Stomach (tissue), 9 donors: ENCODE data around the gene GLRX. TPM values are rescaled to one million over a fixed set of nuclear protein-coding genes. Genes with fewer than 3 reads are reported as not detected.
A peak's percentile ranks its signal among the peaks of the same experiment; 100 is the strongest.

Experiments used
- DNase-seq, 2 donors: peaks; one replicate each; pipeline versions ENCODE4 v3.0.0 to v3.0.0-alpha.2; 2013 to 2019
- H3K27ac ChIP-seq, 5 donors: fragments of 200-600 bp in 4 of 5; sonication (generic) in 4 of 5; one replicate each; pipeline ENCODE4 v1.5.1; 2013 to 2019; ENCODE audit warnings: mild to moderate bottlenecking in 1 of 5, moderate library complexity in 1 of 5
- H3K27me3 ChIP-seq, 3 donors: fragments of 200-600 bp; sonication (generic); one replicate each; pipeline ENCODE4 v1.5.1; 2017 to 2019; ENCODE audit warnings: mixed run types in 1 of 3
- H3K36me3 ChIP-seq, 4 donors: fragments of 200-600 bp; sonication (generic); 1 replicate in 3 of 4; 2 replicates in 1 of 4; pipeline ENCODE4 v1.5.1; 2016 to 2019
- H3K4me1 ChIP-seq, 4 donors: fragments of 200-600 bp; sonication (generic); one replicate each; pipeline ENCODE4 v1.5.1; 2016 to 2019
- H3K4me3 ChIP-seq, 4 donors: fragments of 200-600 bp; sonication (generic) in 3 of 4; one replicate each; pipeline ENCODE4 v1.5.1; 2016 to 2019; ENCODE audit warnings: mild to moderate bottlenecking in 1 of 4
- H3K9me3 ChIP-seq, 4 donors: fragments of 200-600 bp; sonication (generic); one replicate each; pipeline ENCODE4 v1.5.1; 2016 to 2019
- CTCF ChIP-seq, 7 experiments: fragments of 450-650 bp in 4 of 7; fragments of 200-600 bp in 3 of 7; sonication (generic) in 3 of 7; IDR thresholded peaks; one replicate each; pipeline ENCODE4 v1.5.1; 2016 to 2019; ENCODE audit warnings: antibody characterized with exemption in 7 of 7, control low read depth in 2 of 7, mild to moderate bottlenecking in 1 of 7
- EP300 ChIP-seq: sonication (generic); formaldehyde crosslinking; IDR thresholded peaks from one replicate; pipeline ENCODE4 v1.6.1; 2017; ENCODE audit warnings: antibody characterized with exemption
- POLR2A ChIP-seq, 4 donors: fragments of 450-650 bp; IDR thresholded peaks; one replicate each; pipeline ENCODE4 v1.6.1; 2016; ENCODE audit warnings: antibody characterized with exemption in 4 of 4, control low read depth in 2 of 4, mild to moderate bottlenecking in 1 of 4, moderate library complexity in 1 of 4
- POLR2AphosphoS5 ChIP-seq, 3 donors: sonication (generic); formaldehyde crosslinking; IDR thresholded peaks; one replicate each; pipeline ENCODE4 v1.6.1; 2016; ENCODE audit warnings: antibody characterized with exemption in 3 of 3
- whole genome bisulfite sequencing, 5 donors: extraction: QIAGEN DNeasy Blood & Tissue Kit in 3 of 5; methylation state at CpG; one replicate each; pipeline versions ENCODE4 v1.1.5 to v1.1.7; 2013 to 2018; 5-methylcytosine and 5-hydroxymethylcytosine counted together
- intact Hi-C: fragments of 100-400 bp; cut with DNase I; formaldehyde crosslinking; loops from one replicate; pipeline ENCODE4 v1.15.1; 2023; ENCODE audit warnings: low total_unique reads
- polyA plus RNA-seq, 3 donors: library from polyadenylated mRNA; stranded (reverse); fragments of 200-250 nt; gene quantifications; one replicate each; pipeline ENCODE4 v1.2.3, GENCODE V29; 2013
- total RNA-seq, 5 donors: library from RNA; depleted of rRNA; stranded (reverse); fragments of >200 nt; gene quantifications; one replicate each; pipeline versions ENCODE4 v1.1.0 to v1.2.3, GENCODE V29; 2014 to 2016
- donor health status: healthy with polysubstance abuse.
- donor health status: Bipolar disorder and iron deficiency.
- donor health status: healthy.

The GLRX gene
- total and polyA plus RNA-seq, 8 donors: 11.3 to 211 (median 29.7) TPM

GRCh38 chr5:95777441-95777840, 45.1 kb downstream of the GLRX start:
- TF ChIP-seq POLR2A (IDR thresholded peaks at IDR 0.05) (no peak), CTCF (IDR thresholded peaks at IDR 0.05) (no peak), POLR2AphosphoS5 (IDR thresholded peaks at IDR 0.05) (no peak), EP300 (no peak)
- H3K27ac ChIP-seq: no peak overlapping the region
- DNase-seq: no peak
- H3K4me1 ChIP-seq: peaks cover 4 to 49% (median 27%) of the 10 kb centered on the region in 4 donors
- peaks cover 0 to 8% (median 2%) of the 10 kb centered on the region in 4 donors for H3K36me3 ChIP-seq
- intact Hi-C loops: no loop called here
- H3K4me3 ChIP-seq: no peak overlapping the region
- H3K27me3 ChIP-seq: no peaks in the 10 kb centered on the region
- WGBS, 5 donors: 95 to 98% (median 97%) methylated on average over 3 of the region's 3 CpGs
- H3K9me3 ChIP-seq: no peaks in the 10 kb centered on the region

- no peak for DNase-seq
- intact Hi-C loops: no loop called here
- Histone ChIP-seq H3K9me3 (no peaks in the 10 kb centered on the region), H3K36me3 (peaks cover 7 to 19% (median 16%) of the 10 kb centered on the region in 4 donors), H3K27me3 (no peaks in the 10 kb centered on the region), H3K4me1 (peaks cover 0 to 27% (median 9%) of the 10 kb centered on the region in 4 donors), H3K27ac (peak overlapping the region in 3 of 5 donors; percentile 5 to 71 (median 14)), H3K4me3 (no peak overlapping the region)
- TF ChIP-seq POLR2A (IDR thresholded peaks at IDR 0.05) (no peak), CTCF (IDR thresholded peaks at IDR 0.05) (no peak), POLR2AphosphoS5 (IDR thresholded peaks at IDR 0.05) (no peak), EP300 (no peak)
- 72 to 89% (median 87%) methylated on average over 3 of the region's 3 CpGs for WGBS, 5 donors
These were observed 49.0 kb downstream of the GLRX start for GRCh38 chr5:95773335-95774059.

DNA sequence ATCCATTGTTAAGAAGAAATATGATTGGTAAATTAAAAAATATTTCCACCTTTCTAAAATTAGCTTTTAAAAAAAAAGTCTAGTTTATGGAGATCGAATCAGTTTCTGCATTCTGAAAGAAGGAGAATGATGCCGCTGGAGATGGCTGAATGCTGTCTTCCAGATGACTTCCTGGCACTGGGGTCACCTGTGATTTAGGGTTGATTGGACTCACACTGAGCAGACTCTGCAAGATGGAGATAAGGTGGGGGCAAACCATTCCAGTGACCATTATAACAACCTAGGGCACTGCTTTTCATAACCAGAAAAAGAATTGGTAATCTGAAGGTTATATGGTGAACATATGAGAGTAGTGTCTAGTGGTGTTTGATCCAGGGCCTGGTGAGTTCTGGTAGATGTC, 50.6 kb downstream of the GLRX start:
- intact Hi-C loops: no loop called here
- no peaks in the 10 kb centered on the region for H3K9me3 ChIP-seq
- H3K4me1 ChIP-seq: peaks cover 0 to 27% (median 8%) of the 10 kb centered on the region in 4 donors
- H3K27me3 ChIP-seq: no peaks in the 10 kb centered on the region
- DNase-seq: no peak
- H3K4me3 ChIP-seq: no peak overlapping the region
- 88 to 94% (median 93%) methylated on average over 2 of the region's 2 CpGs for WGBS, 5 donors
- no peak for TF ChIP-seq EP300
- TF ChIP-seq CTCF (IDR thresholded peaks at IDR 0.05): no peak
- TF ChIP-seq POLR2A (IDR thresholded peaks at IDR 0.05): no peak
- TF ChIP-seq POLR2AphosphoS5 (IDR thresholded peaks at IDR 0.05): no peak
- peaks cover 7 to 30% (median 18%) of the 10 kb centered on the region in 4 donors for H3K36me3 ChIP-seq
- H3K27ac ChIP-seq: peak overlapping the region in 4 of 5 donors; percentile 40 to 71 (median 51)

DNA sequence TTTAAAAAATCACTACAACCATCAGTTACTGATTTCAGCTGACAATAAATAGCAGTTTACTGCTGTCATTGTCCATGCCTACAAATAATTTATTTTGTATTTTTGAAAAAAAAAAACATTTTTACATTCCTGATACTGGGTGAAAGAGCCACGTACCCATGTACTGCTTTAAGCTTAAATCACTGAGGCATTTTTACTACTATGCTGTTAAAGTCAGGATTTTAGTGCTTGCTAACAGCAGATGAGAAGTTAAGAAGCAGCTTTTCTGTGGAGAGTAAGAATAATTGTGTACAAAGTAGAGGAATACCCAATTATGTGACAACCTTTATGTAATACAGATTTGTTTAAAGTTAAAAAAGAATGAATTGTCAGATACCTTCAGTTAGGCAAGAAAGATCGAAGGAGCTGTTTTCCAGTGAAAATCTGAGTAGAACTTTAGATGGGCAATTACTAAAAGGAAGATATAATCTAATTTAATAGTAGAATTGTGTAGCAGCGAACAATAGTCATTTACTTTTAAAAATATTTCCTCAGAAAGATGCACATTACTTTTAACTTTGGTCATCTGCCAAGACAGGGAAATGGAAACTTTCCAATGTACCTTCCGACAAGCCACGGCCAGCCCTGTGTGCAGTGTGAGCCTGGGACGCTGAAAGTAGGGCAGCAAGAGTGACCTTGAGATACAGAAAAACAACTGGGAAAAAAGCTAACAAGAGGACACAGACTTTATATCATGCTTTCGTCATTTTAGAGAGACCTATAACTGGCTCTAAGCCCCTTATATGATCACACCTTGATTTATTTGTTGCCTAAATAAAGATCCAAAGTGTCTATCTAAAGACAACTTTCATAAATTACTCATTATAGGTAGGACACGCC, 51.5 kb downstream of the GLRX start:
- Histone ChIP-seq H3K4me1 (peaks cover 0 to 27% (median 8%) of the 10 kb centered on the region in 4 donors), H3K27me3 (no peaks in the 10 kb centered on the region), H3K9me3 (no peaks in the 10 kb centered on the region), H3K27ac (peak overlapping the region in 4 of 5 donors; percentile 40 to 71 (median 51)), H3K4me3 (no peak overlapping the region), H3K36me3 (peaks cover 7 to 35% (median 21%) of the 10 kb centered on the region in 4 donors)
- DNase-seq: peak; percentile 68 to 71
- WGBS, 5 donors: 34 to 49% (median 39%) methylated on average over 8 of the region's 8 CpGs
- intact Hi-C loops: no loop called here
- TF ChIP-seq POLR2AphosphoS5 (IDR thresholded peaks at IDR 0.05) (peak in 2 of 3 donors; percentile 15 to 72), CTCF (IDR thresholded peaks at IDR 0.05) (no peak)
